NCI-H2227 (cell line): ENCODE data around the gene PLPP1.
"Not testable (repeated sequence)": the region's sequence is repeated elsewhere in the genome, so short reads cannot be mapped to it uniquely, and the experiment has no call there.

ENCODE experiments used
- DNase-seq: peaks from one replicate; lab custom pipeline; 2025; ENCODE audit not compliant: unreplicated experiment; lab: John Stamatoyannopoulos, UW

Gene PLPP1

DNA sequence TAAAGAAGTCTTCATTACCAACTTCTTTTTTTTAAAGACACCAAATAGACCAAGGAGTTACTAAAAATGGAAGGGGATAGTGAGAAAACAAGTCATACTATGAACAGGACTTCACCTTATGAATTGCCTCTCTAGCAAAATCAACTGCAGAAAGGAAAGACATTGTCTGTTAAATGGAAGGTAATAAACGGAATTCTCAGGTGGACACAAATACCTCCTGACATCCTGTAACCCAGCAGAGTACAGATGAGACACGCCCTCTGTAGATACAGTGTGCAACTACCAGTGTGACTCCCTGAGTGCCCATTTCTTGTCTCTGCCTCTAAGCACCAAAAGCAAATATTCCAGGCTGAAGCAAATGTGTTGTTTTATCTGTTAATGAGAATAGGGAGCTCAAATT is 12.2 kb upstream of the PLPP1 start:
- no peak for DNase-seq

DNA sequence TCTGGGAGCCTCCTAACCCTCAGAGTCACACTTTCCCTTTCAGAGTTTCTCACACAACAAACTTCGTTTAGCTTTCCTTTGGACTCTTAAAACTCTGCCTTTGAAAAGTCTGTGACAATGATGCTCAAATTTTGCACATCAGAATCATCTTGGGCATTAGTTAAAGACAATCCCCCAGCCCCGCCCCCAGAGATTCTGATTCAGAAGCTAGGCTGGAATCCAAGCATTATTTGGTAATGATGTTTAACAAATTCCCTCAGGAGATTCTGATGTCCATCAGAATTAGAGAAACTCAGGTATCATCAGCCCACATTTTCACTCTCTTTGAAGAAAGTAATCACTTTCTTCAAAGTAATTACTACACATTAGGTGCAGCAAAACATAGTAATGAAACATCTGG is 9.6 kb upstream of the PLPP1 start:
- no peak for DNase-seq

DNA sequence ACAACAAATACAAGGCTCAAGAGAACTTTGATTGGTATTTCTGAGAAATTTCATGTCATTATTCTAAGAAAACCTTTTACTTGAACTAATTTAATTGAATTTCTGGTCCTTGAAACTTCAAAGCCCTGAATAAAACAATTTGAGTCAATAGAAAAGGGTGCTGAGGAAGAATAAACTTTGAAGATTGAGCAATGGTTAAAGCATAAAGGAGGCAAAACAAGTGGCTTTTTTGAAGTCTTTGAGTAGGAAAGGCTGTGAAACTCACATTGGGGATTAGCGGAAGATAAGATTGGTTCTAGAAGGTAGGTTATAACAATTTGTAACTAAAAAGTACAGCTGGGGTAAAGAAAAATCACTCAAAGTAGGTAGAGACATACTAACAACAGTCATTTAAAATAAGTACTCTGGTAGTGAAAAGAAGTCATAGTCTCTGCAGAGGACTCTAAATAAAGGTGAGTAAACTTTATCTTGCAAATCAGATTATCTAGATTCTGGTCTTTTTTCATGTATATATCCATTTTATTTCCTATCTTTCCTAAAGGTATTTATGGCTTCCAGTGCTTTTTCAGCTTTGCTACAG is 6.4 kb upstream of the PLPP1 start:
- DNase-seq, result no peak

DNA sequence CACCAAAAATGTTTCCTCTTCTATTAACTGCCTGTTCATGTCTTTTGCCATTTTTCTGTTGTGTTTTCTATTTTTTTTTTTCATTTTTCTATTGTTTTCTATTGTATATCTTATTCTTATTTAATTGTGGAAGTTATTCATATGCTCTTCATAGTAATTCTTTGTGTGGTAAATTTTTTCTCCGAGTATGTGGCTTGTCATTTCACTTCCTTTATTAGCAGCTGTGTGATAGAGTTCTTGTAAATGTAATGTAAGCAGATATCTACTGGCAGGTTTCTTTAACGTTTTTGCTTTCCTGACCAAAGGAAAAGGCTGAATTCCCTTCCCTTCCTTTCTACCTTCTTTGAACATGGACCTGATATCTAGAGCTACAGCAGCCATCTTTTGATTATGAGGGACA is 5.8 kb upstream of the PLPP1 start:
- no peak for DNase-seq

DNA sequence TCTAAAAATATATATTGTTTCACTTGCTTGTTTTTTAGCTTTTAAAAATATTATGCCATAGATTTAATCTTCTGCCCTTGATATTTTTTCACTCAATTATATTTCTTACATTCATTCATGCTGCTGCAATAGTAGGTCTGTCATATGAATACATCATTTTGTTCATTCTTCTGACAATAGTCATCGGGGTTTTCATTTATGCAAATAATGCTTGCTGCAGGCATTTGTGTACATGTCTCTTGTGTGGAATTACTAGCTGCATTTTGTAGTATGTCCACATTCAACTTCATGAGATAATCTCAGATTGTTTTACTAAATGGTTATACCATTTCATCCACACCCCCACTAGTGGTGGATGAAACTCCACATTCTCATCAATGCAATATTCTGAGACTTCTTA is 5.3 kb upstream of the PLPP1 start:
- no peak for DNase-seq

DNA sequence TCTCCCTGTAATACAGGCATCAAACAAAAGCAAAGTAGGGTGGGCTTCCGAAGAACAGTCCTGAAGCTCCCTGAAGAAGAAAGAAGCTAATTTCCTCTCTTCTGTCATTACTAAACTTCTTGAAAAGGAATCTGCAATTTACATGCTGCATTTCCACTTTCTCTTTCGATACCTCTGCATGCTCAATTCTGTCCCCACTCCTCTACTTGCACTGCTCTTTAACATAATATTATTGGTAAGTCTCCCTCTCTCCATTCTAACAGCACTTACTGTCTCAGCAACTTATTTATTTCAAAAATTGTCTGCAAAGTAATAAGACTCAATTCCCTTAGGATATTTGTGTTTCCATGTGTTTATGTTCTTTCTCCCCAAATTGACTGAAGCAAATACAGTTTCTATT is 3.9 kb upstream of the PLPP1 start:
- DNase-seq, result no peak

DNA sequence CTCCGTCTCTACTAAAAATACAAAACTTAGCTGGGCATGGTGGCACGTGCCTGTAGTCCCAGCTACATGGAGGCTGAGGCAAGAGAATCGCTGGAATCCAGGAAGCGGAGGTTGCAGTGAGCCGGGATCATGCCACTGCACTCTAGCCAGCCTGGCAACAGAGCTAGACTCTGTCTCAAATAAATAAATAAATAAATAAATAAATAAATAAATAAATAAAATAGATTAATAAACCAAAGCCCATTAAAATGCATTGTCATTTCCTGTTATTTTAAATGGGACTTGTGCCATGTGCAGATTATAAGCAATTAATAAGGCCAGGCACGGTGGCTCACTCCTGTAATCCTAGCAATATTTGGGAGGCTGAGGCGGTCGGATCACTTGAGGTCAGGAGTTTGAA is 2.6 kb upstream of the PLPP1 start:
- DNase-seq, result not testable (repeated sequence)

DNA sequence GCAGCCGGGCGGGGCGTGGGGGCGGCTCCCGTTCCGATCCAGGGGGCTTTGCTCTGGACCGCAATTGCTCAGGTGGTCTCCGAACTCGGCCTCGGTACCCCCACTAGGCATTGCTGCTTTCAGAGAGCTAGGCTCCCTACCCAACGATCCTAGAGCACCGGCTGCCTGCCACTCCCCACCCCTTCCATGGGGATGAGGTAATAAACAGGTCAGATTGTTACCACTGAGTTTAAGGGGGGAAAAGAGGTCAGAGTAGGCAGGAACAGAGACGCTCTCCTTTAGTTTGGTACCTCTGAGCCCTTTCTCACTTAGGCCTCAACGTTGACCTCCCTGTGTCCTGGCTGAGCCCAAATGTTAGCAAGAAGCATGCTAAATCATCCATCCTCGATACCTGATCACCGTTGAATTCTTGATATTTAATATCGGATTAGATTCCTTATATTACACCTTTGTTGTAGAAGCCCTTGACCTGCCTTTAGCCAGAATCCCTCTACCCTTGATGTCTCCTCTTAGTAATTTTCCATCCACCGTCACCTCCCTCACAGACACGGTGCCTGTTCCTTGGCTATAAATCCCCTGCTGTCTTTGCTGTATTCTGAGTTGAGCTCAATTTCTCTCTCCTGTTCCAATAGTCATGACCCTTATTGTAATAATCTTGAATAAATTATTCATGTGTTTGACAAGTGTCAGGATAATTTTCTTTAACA is 588 bp upstream of the PLPP1 start:
- DNase-seq, result peak; percentile 3

DNA sequence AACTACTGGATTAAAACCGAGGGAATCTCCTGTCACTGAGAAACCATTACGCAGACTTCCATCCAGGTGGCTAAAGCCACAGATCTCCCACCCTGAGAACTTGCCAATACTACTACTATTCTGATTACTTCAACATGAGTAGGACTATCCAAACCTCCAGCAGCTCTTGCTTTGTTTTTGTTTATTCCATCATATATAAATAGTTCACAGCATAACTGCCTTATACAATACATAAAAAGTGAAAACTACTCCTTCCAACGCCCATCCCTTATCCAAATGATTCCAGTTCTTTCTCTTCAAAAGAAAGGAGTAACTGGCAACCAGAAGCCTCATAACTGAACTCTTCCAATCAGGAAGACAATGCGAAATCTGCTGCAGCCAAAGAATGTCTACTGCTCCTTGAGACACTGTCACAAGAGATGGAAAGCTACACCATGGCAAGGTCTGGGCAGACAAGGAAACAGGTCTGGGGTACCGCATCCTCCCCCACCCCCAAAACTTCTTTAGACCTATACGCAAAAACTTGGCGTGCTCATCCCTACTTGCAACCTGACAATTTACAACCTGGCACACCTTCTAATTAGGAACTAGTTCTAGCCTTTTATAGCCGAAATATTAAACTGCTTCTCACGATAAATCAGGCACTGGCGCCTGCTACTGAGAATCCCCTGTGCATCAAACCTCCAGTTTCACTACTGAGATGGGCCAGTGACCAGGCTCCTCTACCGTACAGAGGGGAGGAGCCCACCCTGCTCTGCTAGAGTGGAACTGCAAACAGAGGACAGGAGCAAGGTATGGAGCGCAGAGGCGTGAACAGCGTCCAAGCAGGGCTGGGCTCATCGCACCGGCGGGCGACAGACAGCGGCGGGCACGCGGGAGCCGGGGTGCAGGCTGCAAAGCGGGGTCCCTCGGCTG is 986 bp downstream of the PLPP1 start:
- peak; percentile 71 for DNase-seq

DNA sequence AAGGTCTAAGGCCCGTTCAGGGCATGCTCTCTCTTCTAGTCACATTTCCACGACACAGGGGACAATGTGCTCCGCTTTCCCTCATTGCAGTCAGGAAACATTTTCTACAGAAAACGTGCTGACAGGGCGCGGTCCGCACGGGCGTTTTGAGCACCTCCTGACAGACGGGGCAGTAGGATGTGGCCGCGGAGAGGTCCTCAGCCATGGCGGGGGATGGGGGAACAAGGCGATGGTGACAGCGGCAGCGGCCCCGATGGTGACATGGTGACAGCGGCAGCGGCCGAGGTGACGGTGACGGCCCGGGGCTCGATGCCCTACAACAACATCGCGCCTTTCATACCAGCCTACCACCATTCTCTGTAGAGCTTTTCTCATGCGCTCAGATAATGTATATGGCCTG is 4.1 kb downstream of the PLPP1 start:
- DNase-seq, result no peak

DNA sequence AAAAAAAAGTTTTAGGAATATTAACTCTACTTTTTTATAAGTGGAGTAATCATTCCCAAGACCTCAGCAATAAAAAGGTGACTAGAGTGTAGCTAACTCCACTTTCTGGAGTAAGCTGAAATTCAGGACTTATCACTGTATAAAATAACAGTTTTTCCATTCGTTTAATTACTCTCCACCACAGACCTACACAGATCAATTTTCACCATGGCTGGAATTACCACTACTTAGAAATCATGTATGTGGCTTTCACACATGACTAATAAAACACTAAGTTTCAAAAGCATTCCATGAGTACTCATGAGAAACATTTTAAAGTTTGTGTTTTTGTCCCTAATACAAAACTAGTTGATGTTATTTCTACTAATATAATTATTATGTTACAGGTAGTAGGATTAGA is 9.9 kb downstream of the PLPP1 start:
- DNase-seq, result no peak

DNA sequence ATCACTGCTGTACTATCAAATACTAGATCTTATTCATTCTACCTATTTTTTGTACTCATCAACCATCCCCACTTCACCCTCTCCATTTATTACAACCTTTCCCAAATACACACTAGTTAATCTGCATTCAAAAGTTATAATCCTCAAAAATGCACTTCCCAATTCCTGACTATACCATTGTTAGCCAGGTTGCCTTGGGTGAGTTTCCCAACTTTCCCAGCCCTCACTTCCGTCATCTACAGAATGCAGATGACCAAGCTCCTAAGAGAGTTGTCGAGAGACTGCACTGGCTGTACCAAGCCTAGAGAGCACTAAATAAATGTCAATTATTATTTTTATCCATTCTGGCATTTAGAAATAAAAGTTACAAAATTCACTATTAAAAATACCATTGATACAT is 11.5 kb downstream of the PLPP1 start:
- no peak for DNase-seq

DNA sequence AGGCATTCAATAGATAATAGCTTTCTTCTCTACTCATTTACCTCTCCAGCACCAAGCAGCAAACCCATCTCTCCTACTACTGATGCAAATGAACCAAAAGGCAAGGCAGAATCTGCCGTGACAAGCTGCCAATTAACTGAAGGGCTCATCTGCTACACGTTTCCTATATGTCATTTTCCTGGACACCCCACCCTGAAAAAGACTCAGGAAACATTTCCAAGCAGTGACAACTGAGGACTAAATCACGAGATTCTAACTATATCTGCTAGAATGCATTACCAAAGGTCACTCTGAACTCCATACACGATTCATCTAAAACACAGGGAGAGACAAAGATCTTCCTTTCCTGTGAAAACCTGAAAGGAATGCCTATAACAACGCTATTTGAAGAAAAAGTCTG is 12.9 kb downstream of the PLPP1 start:
- no peak for DNase-seq

DNA sequence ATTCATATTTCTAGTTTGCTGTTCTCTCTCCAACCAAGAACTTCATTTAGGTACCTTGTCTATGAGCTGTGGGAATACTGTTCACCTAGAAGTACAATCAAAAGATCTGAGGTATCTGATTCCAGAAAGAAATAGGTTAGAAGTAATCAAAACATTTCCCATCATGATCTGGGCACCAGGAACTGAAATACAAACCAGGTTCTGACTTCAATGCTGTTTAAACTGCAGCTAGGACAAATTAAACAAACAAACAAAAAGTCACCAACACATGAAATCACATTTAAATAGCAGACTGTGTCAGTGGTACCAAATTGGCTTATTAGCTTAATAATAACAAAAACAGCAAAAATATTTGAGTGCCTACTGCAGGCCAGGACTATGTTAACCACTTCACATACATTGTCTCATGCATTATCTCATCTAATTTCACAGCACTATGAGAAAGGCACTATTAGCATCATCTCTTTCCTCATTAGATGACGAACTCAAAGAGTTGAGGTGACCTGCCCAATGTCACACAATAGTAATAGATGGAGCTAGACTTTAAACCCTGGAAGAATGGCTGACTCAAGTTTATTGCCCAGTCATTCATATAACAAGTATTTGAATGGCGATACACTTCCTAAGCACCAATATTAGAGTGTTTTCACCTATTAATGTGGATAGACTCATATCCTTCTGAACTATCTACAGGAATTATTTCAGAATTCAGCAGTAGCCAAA is 14.5 kb downstream of the PLPP1 start:
- no peak for DNase-seq

DNA sequence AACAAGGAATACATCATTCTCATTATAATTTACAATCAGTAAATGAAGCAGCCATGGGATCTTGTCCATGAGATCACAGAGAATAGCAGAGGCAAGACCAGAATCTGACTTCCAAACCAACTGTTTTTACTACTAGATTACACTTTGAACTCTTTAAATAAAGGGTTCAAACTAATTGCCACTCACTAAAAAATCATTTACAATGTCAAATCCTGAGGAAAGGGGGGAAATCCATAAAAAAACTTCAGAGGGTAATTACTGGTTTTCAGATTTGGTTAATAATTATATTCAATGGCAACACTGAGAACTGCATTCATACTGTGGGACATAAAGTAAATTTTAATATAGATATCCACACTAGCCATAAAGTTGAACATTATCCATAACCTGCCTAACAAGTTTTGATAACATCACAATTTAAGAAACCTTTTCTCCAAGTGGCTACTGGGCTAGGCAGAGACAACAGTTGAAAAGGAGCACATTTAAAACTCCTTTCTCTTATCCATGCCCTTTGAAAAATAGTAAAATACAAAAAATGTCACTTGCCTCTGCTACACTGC is 15.9 kb downstream of the PLPP1 start:
- DNase-seq, result no peak

DNA sequence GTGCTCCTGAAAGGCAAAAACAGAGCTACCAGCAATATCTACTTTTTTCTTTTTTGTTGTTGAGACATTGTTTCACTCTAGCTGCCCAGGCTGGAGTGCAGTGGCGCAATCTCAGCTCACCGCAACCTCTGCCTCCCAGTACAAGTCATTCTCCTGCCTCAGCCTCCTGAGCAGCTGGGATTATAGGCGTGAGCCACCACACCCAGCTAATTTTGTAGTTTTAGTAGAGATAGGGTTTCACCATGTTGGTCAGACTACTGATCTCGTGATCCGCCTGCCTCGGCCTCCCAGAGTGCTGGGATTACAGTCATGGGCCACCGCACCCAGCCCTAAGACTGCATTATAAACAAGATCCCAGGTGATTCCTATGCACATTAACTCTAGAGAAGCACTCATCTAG is 17.0 kb downstream of the PLPP1 start:
- no peak for DNase-seq

DNA sequence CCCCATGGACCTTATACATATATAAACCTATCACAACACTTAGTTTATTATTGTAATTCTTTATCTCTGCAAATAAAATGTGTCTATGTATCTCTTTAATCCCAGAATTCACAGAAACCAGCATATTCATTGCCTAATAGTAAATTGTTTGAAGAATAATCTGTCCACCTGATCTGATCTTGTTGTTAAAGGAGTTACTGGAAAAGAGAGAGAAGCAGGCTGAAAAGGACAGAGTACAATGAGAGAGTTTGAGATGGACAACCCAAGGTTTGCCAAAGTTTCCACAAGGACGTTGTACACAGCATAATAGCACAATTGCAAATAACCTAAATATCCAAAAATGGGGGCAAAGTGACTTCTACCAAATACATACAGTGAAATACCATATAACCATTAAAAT is 23.8 kb downstream of the PLPP1 start:
- DNase-seq, result no peak

DNA sequence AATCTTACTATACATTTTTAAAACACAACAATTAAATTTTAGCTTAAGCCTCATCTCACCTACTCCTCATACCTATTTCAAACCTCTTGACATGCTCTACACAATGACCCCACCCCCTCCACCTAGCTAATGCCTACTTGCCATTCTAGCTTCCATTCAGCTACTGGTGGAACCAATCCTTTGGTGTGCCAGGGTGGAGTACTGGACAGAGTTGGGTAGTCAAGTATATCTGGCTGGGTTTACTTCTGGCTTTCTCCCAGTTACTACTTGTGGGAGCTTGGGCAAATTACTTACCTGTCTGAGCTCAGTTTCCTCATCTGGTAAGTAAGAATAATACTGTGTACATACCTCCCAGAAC is 24.3 kb downstream of the PLPP1 start:
- no peak for DNase-seq

DNA sequence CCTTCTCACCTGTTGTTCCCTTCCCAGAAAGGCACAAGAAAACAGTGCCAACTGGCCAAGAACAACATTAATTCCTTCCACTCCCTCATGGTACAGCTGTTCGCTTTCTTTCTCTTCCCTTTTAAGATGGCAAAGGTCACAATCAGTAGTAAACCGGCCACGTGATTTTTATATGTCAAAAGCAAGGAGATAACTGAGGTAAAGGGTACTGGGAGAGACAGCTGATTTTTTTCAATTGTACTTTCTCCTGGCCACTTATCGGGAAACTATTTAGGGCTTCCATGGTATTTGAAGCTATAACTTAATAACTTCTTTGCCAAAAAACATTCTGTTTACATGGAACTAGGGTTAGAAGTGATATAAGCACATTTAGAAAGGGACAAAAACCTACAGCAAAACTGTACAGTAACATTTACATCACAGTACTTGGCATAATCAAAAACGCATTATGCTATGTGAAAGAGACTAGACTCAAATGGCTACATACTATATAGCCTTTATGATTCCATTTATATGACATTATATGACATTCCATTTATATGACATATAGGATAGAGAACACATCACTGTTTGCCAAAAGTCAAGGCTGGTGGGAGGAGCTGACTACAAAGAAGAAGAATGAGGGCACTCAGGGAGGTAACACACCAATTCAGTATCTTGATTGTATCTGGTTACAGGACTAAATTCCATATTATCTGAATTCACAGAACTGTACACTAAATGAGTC is 24.8 kb downstream of the PLPP1 start:
- no peak for DNase-seq

DNA sequence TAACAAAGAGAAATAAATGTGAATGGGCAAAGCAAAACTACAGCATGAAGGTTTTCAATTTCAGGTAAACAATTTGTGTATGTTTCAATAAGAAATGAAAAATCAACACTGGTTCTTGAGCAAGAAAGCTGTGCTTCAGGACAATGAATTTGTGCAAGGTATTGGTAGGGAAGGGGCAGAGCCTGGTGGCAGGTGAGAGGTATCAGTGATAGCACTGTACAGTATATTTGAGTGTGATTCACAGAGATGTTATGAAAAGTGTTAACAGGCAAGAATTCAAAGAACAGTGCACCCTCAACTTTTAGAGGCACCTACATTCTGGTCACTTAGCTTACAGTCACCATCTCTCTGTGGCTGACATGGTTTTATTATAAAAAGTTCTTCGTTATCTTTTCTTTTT is 25.7 kb downstream of the PLPP1 start:
- no peak for DNase-seq

DNA sequence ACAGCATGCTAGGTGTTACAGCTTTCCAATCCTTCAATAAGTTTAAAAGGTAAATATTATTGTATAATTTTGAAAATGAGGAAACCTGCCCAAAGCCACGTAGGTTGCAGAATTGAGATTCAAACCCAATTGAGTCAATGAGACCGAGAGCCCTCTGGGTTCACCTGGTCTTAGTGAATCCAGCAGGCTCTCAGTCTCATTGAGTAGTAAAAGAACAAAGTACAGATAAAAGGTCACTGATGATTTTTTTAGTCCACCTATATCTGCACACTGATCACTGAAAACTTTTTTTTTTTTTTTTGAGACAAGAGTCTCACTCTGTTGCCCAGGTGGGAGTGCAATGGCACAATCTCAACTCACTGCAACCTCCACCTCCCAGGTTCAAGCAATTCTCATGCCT is 27.2 kb downstream of the PLPP1 start:
- no peak for DNase-seq
